UCSD-AML1 (cell line): ENCODE data around the gene DPPA5.
A peak's percentile ranks its signal among the peaks of the same experiment; 100 is the strongest.
"Not testable (repeated sequence)": the region's sequence is repeated elsewhere in the genome, so short reads cannot be mapped to it uniquely, and the experiment has no call there.

Experiments
- DNase-seq: peaks from one replicate; lab custom pipeline; 2025; ENCODE audit not compliant: unreplicated experiment; lab: John Stamatoyannopoulos, UW

The DPPA5 gene

DNA sequence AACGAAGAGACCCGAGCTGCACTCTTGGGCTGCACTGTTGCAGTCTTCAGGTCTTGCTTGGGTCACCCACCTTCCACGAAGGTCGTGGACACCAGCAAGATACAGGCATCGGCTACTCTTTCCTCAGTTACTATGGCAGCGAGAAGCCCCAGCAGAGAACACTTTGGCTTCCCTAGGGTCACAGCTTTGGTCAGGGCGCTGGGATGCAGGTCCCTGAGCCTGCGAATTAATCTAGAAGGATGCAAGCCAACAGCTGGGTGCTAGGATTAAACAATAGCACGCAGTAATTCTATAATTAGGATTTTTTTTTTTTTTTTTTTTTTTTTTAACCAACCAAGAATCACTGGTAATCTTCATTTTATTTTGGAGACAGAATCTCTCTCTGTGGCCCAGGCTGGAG lies 10.5 kb upstream of the DPPA5 start:
- no peak for DNase-seq

DNA sequence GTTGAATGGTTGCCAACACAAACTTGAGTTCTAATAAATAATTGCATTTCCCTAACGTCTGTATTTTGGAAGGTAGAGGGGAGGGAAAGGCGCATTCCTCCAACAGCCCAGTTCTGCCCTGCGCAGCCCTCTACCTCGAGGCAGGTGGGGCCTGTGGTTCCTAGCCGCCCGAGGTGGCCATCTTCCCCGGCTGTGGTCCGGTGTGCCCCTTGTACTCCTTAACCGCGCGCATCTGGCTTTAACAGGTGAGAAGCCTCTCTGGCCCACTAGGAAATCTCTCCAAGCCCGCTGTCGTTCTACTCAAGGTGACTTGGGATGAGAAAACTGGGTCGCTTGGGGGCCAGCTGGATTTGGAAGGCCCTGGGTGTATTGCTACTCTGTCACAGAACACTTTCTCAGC lies 10.0 kb upstream of the DPPA5 start:
- no peak for DNase-seq

DNA sequence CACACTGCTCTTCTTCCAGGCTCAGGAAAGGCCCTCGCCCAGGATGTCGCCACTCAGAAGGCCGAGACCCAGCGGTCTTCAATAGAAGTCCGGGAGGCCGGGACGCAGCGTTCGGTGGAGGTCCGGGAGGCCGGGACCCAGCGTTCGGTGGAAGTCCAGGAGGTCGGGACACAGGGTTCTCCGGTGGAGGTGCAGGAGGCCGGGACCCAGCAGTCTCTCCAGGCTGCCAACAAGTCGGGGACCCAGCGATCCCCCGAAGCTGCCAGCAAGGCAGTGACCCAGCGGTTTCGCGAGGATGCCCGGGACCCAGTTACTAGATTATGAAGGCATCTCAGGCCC lies 9.4 kb upstream of the DPPA5 start:
- DNase-seq: no peak

DNA sequence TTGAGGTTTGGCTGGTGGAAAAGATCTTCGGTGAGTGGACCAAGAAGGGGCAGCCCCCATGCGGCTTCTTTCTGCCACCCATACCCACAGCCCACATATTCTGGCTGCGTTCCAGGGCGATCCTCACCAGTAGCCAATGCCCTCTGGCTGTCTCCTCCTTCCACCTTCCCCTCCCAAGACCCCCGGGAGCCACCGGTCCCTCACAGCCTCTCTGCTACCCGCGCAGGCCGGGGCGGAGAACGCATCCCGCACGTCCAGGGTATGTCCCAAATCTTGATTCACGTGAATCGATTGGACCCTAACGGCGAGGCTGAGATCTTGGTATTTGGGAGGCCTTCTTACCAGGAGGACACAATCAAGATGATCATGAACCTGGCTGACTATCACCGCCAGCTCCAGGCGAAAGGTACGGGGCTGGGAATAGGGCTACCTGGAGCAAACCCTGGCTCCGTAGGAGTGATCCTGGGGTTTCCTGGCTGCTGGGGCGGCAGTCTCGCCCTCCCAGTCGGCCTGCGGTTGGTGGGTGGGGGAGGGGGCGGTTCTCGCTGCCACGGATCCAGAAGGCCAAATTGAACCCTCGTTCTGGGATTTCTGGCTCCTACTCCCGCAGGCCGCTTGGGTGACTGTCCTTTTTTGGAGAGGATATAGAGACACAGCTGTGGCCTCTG lies 8.9 kb upstream of the DPPA5 start:
- DNase-seq: no peak

DNA sequence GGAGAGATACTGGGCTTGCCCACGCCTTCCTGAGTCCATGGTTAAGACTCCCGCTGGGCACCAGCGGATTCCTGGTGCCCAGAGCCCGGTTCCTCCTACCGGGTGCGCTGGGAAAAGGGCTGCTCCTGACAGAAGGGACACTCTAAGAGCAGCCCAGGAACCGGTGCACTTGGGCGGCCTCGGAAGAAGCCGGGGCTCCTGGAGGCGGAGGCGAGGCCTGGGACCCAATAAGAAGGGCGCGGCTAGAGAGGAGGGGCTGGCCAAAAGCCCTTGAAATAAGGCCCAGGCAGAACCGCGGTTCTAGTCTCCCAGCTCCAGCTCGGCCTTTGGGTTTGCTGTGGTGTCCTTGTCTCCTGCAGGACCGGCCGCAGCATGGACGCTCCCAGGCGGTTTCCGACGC lies 8.3 kb upstream of the DPPA5 start, which contains the start of gene KHDC3L:
KHDC3L (plus strand) TSS at position 301 of the 400 bp plus-strand sequence; CDS start at position 373, 72 bp downstream.
- no peak for DNase-seq

DNA sequence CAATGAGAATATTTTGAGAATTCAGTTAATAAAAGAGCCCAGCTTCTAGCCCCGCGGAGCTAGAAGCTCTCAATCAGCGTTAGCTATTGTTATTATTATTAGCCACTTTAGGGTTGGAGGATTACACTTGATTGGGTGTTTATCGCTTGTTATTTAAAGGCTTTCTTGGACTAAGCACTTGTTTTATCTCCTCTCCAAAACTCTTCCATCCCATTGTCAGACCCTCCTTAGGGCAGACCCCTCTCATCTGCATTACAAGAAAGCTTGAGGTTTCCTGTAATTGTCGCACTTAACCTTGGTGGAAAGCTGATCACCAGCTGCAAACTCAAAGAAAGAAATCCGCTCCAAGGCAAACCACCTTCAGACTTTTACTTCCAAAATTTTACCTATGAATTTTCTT lies 4.8 kb downstream of the DPPA5 start:
- DNase-seq: no peak

DNA sequence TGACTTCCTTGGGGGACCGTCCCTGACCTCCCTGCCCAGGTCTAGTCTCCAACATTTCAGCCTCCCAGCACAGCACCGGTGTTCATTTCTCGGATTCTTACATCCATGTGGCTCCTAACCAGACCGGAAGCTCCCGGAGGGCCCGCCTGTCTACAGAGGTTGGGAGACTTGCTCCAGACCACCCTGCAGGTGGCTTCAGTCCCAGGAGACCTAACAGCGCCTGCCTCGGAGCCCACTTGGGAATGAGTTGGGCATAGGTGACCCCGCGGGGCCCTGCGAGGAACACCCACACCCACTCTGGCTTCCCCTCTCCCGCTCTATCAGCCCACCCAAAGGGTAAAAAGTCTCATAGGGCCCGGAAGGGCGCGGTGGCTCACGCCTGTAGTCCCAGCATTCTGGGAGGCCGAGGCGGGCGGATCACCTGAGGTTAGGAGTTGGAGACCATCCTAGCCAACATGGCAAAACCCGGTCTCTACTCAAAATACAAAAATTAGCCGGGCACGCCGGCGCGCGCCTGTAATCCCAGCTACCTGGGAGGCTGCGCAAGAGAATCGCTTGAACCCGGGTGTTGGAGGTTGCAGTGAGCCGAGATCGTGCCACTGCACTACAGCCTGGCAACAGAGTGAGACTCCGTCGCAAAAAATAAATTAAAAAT lies 5.4 kb downstream of the DPPA5 start:
- DNase-seq: no peak

DNA sequence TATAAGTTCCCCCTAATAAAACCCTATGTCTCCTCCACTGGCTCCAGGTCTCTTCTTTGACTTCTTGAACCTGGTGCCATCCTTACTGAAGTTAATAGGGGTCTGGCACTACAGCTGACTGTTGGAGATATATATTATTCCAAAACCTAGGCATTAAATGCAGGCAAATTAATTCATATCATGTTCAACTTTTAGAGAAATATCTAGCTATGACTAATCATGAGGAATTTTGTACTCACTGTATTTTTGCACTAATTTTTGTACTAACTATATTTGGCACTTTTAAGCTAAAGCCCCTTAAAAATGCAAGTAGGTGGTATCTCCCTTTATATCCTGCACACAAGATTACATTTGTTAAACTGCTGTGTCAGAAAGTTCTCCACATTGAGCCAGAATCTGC lies 10.9 kb downstream of the DPPA5 start:
- DNase-seq: no peak

DNA sequence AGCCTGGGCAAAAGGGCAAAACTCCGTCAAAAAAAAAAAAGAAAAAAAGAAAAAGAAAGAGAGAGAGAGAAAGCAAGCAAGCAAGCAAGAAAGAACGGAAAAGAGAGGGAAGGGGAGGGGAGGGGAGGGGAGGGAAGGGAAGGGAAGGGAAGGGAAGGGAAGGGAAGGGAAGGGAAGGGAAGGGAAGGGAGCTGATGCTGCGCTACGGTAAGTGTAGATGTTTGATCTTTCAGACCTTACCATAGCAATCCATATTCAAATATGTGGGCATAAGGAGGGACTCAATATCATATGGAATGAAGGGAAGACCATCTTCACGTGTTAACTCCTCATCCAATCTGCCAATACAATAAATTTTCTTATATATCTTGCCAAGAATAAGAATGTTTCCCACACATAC lies 11.9 kb downstream of the DPPA5 start:
- DNase-seq: no peak

DNA sequence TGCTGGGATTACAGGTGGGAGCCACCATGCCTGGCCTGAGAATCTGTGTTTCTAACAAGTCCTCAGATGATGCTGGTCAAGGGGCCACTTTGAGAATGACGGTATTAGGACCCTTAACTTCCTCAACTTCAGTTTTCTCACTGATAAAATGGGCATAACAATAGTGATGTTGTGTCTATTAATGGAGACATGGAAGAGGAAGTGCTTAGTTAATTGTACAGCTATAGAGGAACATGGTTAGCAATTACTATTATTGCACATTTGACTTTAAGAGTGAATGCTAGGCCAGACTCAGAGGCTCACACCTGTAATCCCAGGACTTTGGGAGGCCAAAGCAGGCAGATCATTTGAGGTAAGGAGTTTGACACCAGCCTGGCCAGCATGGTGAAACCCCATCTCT lies 12.7 kb downstream of the DPPA5 start:
- DNase-seq: no peak

DNA sequence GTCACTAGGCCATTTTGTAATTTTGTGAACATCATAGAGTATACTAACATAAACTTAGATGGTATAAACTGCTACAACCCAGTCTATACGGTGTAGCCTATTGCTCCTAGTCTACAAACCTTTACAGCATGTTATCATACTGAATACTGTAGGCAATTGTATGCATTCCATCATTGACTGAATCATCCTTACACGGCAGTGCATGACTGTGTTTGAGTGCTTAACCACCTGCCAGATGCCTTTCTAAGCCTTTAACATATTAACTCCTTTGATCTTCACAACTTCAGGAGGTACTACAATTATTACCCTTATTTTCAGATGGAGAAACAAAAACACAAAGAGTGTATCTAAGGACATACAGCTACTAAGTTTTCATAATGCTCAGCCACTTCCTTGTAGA lies 14.0 kb downstream of the DPPA5 start:
- DNase-seq: no peak

DNA sequence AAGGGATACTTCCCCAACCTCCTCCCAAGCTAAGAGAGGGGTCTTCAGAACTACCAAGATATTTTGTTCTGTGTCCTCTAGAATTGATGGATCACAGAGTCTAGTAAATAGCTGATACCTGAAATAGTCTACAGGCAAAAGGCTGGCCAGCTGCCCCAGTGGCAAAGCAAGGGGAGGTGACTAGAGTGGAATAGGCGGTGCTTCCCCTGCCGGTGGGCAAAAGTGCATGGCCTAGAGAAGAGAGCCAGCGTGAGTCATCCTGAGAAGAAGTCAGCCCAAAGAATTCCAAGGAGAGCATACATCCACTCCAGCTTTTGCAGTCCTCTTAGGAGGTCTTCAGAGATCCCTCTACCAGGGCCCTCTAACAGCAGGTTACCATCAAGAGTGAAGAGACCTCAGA lies 14.7 kb downstream of the DPPA5 start:
- DNase-seq: no peak

DNA sequence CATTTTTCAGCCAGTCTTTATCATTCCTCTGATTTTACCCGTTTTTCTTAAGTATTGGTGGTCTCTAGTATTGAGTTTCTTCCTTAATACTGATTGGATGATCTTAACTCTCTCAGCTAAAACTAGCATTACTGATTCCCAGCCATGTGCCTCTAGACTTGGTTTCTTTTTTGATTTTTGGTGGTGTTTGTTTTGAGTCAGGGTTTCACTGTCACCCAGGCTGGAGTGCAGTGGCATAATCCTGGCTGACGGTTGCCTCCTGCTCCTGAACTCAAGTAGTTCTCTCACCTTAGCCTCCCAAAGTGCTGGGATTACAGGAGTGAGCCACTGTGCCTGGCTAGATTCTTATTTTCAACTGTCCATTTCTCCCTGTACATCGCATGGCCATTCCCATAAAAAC lies 24.9 kb downstream of the DPPA5 start:
- DNase-seq: no peak

DNA sequence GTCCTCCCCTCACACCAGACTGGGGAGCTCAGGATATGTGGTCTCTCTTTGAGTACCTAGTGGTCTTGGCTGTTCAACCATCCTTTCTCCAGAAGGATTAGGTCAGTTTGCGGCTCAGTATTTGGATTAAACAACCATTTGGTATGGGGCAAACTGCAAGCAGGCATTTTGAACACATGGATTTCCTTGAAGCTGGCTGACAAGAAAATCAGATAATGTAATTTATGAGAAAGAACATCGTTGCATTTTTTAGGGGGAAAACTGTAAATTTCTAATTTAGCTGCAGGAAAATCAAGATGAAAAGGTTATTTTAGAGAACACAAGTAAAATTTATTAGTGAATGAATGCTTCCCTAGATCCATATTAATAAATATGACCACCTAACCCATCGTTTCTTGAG lies 25.3 kb downstream of the DPPA5 start:
- no peak for DNase-seq

DNA sequence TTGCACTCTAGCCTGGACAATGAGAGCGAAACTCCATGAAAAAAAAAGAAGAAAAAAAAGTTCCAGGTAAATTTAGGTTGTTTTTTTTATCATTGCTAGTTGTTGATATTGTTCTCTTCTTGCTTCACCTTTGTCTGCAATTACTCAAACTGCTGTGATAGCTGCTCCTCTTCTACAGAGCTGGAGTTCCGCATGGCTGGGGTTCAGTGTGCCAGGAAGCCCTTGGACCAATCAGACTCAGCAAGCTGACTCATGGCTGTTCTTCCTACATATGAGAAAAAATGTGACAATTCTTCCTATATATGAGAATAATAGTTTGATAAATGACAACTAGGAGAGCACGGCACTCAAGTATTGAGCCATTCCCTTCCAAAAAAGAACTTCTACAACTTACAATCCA lies 28.4 kb downstream of the DPPA5 start:
- DNase-seq: no peak

DNA sequence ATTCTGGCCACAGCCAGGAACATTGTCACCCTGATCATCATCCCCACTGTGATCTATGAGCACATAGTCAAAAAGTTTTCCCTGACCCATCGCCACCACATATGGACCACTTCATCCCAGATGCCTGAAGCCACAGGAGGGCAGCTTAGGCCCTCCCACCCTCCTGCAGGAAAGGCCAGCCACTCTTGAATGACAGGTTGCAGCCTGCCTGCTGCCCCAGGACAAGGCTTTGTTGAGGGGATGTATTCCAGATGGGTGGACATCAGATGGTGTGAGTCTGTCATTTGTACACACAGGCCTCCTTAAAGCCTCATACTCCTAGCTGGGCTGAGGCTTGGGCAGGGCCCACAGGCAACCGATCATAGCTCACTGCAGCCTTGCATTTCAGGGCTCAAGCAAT lies 30.8 kb downstream of the DPPA5 start:
- no peak for DNase-seq

DNA sequence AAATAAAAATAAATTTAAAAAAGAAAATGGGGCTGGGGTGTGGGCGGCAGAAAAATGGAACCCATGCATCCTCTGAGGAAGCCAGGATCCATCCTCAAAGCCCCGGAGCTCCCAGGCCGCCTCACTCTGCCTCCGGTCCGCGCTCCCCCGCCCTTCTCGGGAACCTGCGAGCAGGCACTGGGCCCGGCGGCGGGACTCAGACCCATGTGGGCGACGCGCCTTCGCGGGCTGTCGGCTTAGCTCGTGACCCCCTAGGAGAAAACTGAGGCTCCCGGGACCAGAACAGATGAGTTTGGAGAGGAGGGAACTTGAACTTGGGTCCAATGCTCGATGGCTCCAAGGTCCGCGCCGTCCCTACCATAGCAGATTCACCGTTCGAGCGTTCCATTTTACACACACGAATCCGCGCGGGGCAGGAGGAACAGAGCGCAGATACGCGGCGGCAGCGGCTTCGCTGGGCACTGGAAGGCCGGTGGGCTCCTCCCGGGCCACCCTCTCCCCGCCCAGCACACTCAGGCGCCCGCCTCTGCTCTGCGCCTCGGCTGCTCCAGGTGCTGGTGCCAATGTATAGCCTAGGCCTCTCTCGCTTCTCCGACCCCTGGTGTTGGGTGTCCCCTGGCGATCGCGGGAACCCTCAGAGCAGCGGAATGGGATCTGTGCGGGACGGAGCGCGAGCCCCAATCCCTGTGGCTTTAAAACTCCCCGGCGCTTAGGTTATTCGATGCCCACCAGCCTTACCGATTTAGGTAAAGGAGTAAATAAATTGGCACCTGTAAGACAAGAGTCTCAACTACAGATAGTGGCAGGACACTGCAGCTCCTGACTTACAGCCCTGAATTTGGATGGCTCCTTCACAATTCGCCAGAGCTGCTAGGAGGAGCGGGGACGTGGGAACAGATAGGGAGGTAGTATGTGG lies 39.2 kb downstream of the DPPA5 start:
- no peak for DNase-seq

DNA sequence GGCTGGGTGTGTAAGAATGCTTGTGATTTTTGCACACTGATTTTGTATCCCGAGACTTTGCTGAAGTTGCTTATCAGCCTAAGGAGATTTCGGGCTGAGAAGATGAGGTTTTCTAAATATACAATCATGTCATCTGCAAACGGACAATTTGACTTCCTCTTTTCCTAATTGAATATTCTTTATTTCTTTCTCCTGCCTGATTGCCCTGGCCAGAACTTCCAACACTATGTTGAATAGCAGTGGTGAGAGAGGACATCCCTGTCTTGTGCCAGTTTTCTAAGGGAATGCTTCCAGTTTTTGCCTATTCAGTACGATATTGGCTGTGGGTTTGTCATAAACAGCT lies 43.6 kb downstream of the DPPA5 start:
- not testable (repeated sequence) for DNase-seq

DNA sequence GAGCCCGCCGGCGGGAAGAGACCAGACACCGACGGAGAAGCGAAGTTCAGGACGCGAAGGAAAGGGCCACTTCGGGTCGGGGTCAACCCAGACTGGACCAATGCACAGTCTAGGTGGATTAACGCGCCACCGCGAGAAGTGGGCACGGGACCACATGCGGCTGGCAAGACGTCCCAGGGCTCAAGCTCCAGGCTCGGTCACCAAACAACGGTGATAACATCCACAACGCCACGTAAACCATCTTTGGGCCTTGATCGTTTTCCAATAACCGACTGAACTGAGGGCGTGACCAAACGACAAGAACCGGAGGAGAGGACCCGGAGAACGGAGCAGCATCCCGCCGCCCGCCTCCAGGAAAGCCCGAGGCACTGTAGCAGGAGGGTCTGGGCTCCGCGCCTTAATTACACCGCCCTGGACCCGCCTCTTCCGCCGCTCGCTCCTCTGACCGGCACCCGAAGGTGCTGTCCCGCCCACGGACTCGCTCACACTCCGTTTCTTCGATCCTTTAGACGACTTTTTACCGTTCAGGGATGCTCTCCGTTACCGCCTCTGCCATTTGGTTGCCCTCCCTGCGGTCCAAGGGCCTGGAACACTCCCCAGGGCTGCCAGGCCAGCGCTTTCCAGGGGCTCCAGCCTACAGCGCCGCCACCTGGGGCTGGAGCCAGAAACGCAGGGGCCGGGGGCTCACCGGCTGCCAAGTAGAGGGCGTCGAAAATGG lies 44.1 kb downstream of the DPPA5 start:
- DNase-seq: peak; percentile 80

DNA sequence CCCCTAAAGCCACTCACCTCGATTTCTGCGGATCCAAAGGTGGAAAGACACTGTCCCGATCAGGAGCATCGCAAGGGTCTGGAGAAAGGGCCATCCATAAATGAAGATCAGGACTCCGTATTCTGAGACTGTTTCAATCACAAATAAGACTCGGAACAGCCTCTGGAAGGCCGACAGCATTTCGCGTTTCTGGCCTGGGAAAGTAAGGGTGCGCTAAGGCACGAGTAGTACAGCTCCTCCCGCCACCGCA lies 44.6 kb downstream of the DPPA5 start:
- peak; percentile 45 for DNase-seq

DNA sequence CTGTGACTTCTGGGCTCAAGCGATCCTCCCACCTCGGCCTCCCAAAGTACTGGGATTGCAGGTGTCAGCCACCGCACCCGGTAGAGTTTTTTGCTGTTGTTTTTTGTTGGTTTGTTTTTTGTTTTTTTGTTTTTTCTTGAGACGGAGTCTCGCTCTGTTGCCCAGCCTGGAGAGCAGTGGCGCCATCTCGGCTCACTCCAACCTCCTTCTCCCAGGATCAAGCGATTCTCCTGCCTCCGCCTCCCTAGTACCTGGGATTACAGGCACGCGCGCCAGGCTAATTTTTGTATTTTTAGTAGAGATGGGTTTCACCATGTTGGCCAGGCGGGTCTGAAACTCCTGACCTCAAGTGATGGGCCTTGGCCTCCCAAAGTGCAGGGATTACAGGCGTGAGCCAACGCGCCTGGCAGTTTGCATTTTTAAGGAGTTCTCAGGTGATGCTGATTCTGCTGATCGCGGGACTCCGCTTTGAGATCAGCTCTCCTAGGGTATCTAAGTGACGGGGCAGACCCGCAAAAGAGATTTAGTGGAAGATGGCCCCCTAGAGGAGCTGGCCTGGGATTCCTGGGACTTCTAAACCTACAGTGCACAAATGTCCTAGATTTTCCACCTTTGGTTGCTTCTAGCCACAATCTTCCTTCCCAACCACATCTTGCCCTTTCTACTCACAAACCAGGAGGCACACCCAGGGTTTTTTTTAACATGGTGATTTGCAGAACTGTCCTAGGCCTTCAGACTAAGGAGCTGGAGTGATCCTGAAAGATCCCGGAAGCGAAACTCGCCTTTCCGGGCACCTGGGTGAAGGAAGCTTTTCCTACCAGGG lies 45.2 kb downstream of the DPPA5 start:
- peak; percentile 35 for DNase-seq
